T-cell (primary cell): Measurements from ENCODE around the gene ROMO1. TPM values are rescaled to one million over a fixed set of nuclear protein-coding genes. Genes with fewer than 3 reads are reported as not detected.
"Not testable (repeated sequence)": the region's sequence is repeated elsewhere in the genome, so short reads cannot be mapped to it uniquely, and the experiment has no call there.

ENCODE experiments used
- ATAC-seq, 4 experiments: fragments of 200-7000 bp in 3 of 4; fragments of 150-1000 bp in 1 of 4; cut with Tn5 transposase; replicated peaks in 1 of 4; 1 replicate in 3 of 4; 2 replicates in 1 of 4; pipeline ENCODE4 v1.10.0; 2021; ENCODE audit warnings: moderate library complexity in 3 of 4, mild to moderate bottlenecking in 2 of 4, moderate number of reproducible peaks in 1 of 4
- CTCF ChIA-PET, 2 donors: fragments of 300-600 bp; sonication (Branson Sonifier 250); formaldehyde crosslinking; loops; one replicate each; lab custom pipeline; 2022; ENCODE audit warnings: antibody characterized with exemption in 2 of 2; lab: Charles Lee
- POLR2A ChIA-PET, 2 donors: fragments of 300-600 bp; sonication (Branson Sonifier 250); formaldehyde crosslinking; loops; one replicate each; lab custom pipeline; 2022; ENCODE audit warnings: antibody characterized with exemption in 2 of 2; lab: Charles Lee
- DNase-seq, 35 experiments: peaks; one replicate each; pipeline versions ENCODE4 v3.0.0 to v3.0.0-alpha.2; 2013 to 2023
- H3K27ac ChIP-seq: one replicate; pipeline ENCODE4 v1.5.1; 2013; ENCODE audit warnings: low read length
- H3K27me3 ChIP-seq, 2 experiments: replicated peaks in 1 of 2; 1 replicate in 1 of 2; 2 replicates in 1 of 2; pipeline versions ENCODE4 v1.6.1 to v1.7.0; 2013; ENCODE audit warnings: low read length in 1 of 2, mixed read lengths in 1 of 2; ENCODE audit not compliant: control insufficient read depth in 2 of 2, insufficient read depth in 2 of 2; ENCODE audit errors: extremely low read depth in 1 of 2
- H3K36me3 ChIP-seq, 2 donors: 1 replicate in 1 of 2; 2 replicates in 1 of 2; pipeline versions ENCODE4 v1.6.1 to v1.7.0; 2013; ENCODE audit warnings: low read length in 1 of 2; ENCODE audit not compliant: control insufficient read depth in 2 of 2, insufficient read depth in 1 of 2; ENCODE audit errors: extremely low read depth in 1 of 2
- H3K4me1 ChIP-seq, 2 experiments: 1 replicate in 1 of 2; 2 replicates in 1 of 2; pipeline versions ENCODE4 v1.6.1 to v1.7.0; 2013; ENCODE audit warnings: low read length in 2 of 2, mixed read lengths in 1 of 2; ENCODE audit not compliant: insufficient read depth in 2 of 2, control insufficient read depth in 1 of 2; ENCODE audit errors: extremely low read depth in 1 of 2
- H3K4me3 ChIP-seq, 2 donors: 1 replicate in 1 of 2; 2 replicates in 1 of 2; pipeline versions ENCODE4 v1.5.1 to v1.7.0; 2013; ENCODE audit warnings: mild to moderate bottlenecking in 2 of 2, low read length in 1 of 2, moderate library complexity in 1 of 2; ENCODE audit not compliant: control insufficient read depth in 1 of 2; ENCODE audit errors: extremely low read depth in 1 of 2
- H3K9me3 ChIP-seq: 2 replicates; pipeline ENCODE4 v1.7.0; 2013
- H3K27ac Mint-ChIP-seq, 2 donors: one replicate each; pipeline ENCODE4 v1.8.0; 2020 to 2021; ENCODE audit warnings: mild to moderate bottlenecking in 2 of 2, mixed read lengths in 2 of 2
- H3K27me3 Mint-ChIP-seq, 2 donors: one replicate each; pipeline ENCODE4 v1.8.0; 2021 to 2022; ENCODE audit warnings: mixed read lengths in 2 of 2
- H3K36me3 Mint-ChIP-seq: one replicate; pipeline ENCODE4 v1.8.0; 2021; ENCODE audit warnings: mixed read lengths
- H3K4me1 Mint-ChIP-seq, 3 donors: one replicate each; pipeline ENCODE4 v1.8.0; 2020 to 2022; ENCODE audit warnings: mixed read lengths in 3 of 3, mild to moderate bottlenecking in 1 of 3
- H3K4me3 Mint-ChIP-seq, 3 donors: one replicate each; pipeline ENCODE4 v1.8.0; 2020 to 2022; ENCODE audit warnings: mild to moderate bottlenecking in 3 of 3, mixed read lengths in 3 of 3, moderate library complexity in 3 of 3
- H3K9me3 Mint-ChIP-seq, 3 donors: one replicate each; pipeline ENCODE4 v1.8.0; 2020 to 2022; ENCODE audit warnings: mixed read lengths in 3 of 3
- WGBS: methylation state at CpG from one replicate; pipeline ENCODE4 v1.1.5; 2013; ENCODE audit warnings: missing lambda C conversion rate; ENCODE audit not compliant: insufficient coverage; 5-methylcytosine and 5-hydroxymethylcytosine counted together
- total RNA-seq, 35 experiments: library from RNA in 6 of 35; stranded (reverse) in 6 of 35; fragments of 120-200 nt in 1 of 35; gene quantifications; one replicate each; pipeline versions ENCODE4 v1.2.1 to v1.2.4 and lab custom pipeline; 2013 to 2026

ROMO1 gene
- total RNA-seq, 5 donors from 2014 or later (not counting 1 experiment from before 2014, with no cell fraction given), result 38.4 to 79.7 (median 62.5) TPM

- CTCF ChIA-PET, result interaction anchor here in 1 of 2 donors (0.6 kb wide), 1 partner anchor 82 kb away, joined by 3 read pairs; no protein-coding TSS in a partner anchor
- H3K27ac Mint-ChIP-seq, result not testable (repeated sequence)
Measured at GRCh38 chr20:35686872-35687271, 12.3 kb upstream of the ROMO1 start.

GRCh38 chr20:35690265-35690664 is 8.9 kb upstream of the ROMO1 start:
- Mint-ChIP-seq H3K36me3 (peaks cover 36% of the 10 kb centered on the region), H3K27ac (no peak overlapping the region), H3K9me3 (no peaks in the 10 kb centered on the region), H3K27me3 (no peaks in the 10 kb centered on the region), H3K4me1 (peaks cover 2 to 4% (median 3%) of the 10 kb centered on the region in 3 donors), H3K4me3 (no peak overlapping the region)
- ChIA-PET POLR2A (interaction anchor here (0.7 to 1.8 kb wide), 2 partner anchors 10 to 21 kb away, joined by 3 to 5 read pairs; no protein-coding TSS in a partner anchor), CTCF (interaction anchor here in 1 of 2 donors (0.7 kb wide), 1 partner anchor 407 kb away, joined by 6 read pairs; no protein-coding TSS in a partner anchor)
- H3K9me3 ChIP-seq, result no peaks in the 10 kb centered on the region
- no peak overlapping the region for H3K4me3 ChIP-seq
- no peaks in the 10 kb centered on the region for H3K27me3 ChIP-seq
- peaks cover 7 to 56% of the 10 kb centered on the region in 2 donors for H3K36me3 ChIP-seq
- DNase-seq (no peak), ATAC-seq (no peak)
- WGBS, result no CpG with 5 or more reads among the region's 4 CpGs
- H3K4me1 ChIP-seq, result no peaks in the 10 kb centered on the region
- H3K27ac ChIP-seq, result no peak overlapping the region

More at GRCh38 chr20:35686872-35687271, 12.3 kb upstream of the ROMO1 start:
- not testable (repeated sequence) for ATAC-seq, H3K4me3 Mint-ChIP-seq, H3K9me3 ChIP-seq, H3K27me3 ChIP-seq, H3K4me1 ChIP-seq, H3K4me3 ChIP-seq, H3K27ac ChIP-seq, H3K27me3 Mint-ChIP-seq, H3K9me3 Mint-ChIP-seq, DNase-seq, H3K4me1 Mint-ChIP-seq
- H3K36me3 ChIP-seq, result peaks cover 4 to 37% of the 10 kb centered on the region in 2 donors
- POLR2A ChIA-PET, result interaction anchor here (0.6 to 0.7 kb wide), 5 partner anchors 16 to 125 kb away, joined by 3 to 7 read pairs (median 3); no protein-coding TSS in a partner anchor
- 100% methylated on average over 4 of the region's 11 CpGs for WGBS
- peaks cover 29% of the 10 kb centered on the region for H3K36me3 Mint-ChIP-seq

- H3K4me1 ChIP-seq, result peaks cover 16 to 19% of the 10 kb centered on the region in 2 experiments
- peaks cover 8 to 37% of the 10 kb centered on the region in 2 donors for H3K36me3 ChIP-seq
- H3K9me3 ChIP-seq, result no peaks in the 10 kb centered on the region
- H3K4me3 Mint-ChIP-seq, result no peak overlapping the region
- H3K4me3 ChIP-seq, result no peak overlapping the region
- H3K4me1 Mint-ChIP-seq, result peaks cover 32 to 41% (median 34%) of the 10 kb centered on the region in 3 donors
- no peaks in the 10 kb centered on the region for H3K27me3 Mint-ChIP-seq
- no peak for DNase-seq
- no peaks in the 10 kb centered on the region for H3K27me3 ChIP-seq
- peaks cover 23% of the 10 kb centered on the region for H3K36me3 Mint-ChIP-seq
- 60% methylated on average over 1 of the region's 2 CpGs for WGBS
- no peak for ATAC-seq
- no peaks in the 10 kb centered on the region for H3K9me3 Mint-ChIP-seq
- POLR2A ChIA-PET, result interaction anchor here in 1 of 2 donors (0.7 kb wide), 1 partner anchor 59 kb away, joined by 3 read pairs; no protein-coding TSS in a partner anchor
- no peak overlapping the region for H3K27ac ChIP-seq
- H3K27ac Mint-ChIP-seq, result peak overlapping the region; percentile 14 to 20
- CTCF ChIA-PET, result no interaction called here
Measured at GRCh38 chr20:35695245-35695749, 3.9 kb upstream of the ROMO1 start.

GRCh38 chr20:35695978-35696377 is 3.2 kb upstream of the ROMO1 start:
- H3K27ac ChIP-seq, result no peak overlapping the region
- CTCF ChIA-PET, result interaction anchor here in 1 of 2 donors (0.7 kb wide), 1 partner anchor 33 kb away, joined by 3 read pairs; no protein-coding TSS in a partner anchor

GRCh38 chr20:35697696-35698297 is 1.4 kb upstream of the ROMO1 start:
- Mint-ChIP-seq H3K36me3 (peaks cover 24% of the 10 kb centered on the region), H3K27ac (peak overlapping the region; percentile 84 to 86), H3K4me3 (peak overlapping the region; percentile 87 to 100 (median 89)), H3K9me3 (no peaks in the 10 kb centered on the region), H3K4me1 (peaks cover 40 to 54% (median 47%) of the 10 kb centered on the region in 3 donors), H3K27me3 (no peaks in the 10 kb centered on the region)
- ChIA-PET POLR2A (interaction anchor here (0.6 kb wide), 4 partner anchors 46 to 93 kb away, joined by 3 to 5 read pairs (median 4); no protein-coding TSS in a partner anchor), CTCF (interaction anchor here in 1 of 2 donors (0.8 kb wide), 1 partner anchor 187 kb away, joined by 4 read pairs; no protein-coding TSS in a partner anchor)
- no peak for DNase-seq
- ATAC-seq, result no peak
- no peaks in the 10 kb centered on the region for H3K9me3 ChIP-seq
- H3K27ac ChIP-seq, result no peak overlapping the region
- peaks cover 11 to 36% of the 10 kb centered on the region in 2 donors for H3K36me3 ChIP-seq
- peak overlapping the region in 1 of 2 donors; percentile 94 for H3K4me3 ChIP-seq
- peaks cover 16 to 19% of the 10 kb centered on the region in 2 experiments for H3K4me1 ChIP-seq
- no peaks in the 10 kb centered on the region for H3K27me3 ChIP-seq
- WGBS, result 97% methylated on average over 6 of the region's 9 CpGs

More at GRCh38 chr20:35695978-35696377, 3.2 kb upstream of the ROMO1 start:
- H3K4me3 Mint-ChIP-seq, result no peak overlapping the region
- Histone ChIP-seq H3K36me3 (peaks cover 11 to 31% of the 10 kb centered on the region in 2 donors), H3K27me3 (no peaks in the 10 kb centered on the region), H3K4me3 (no peak overlapping the region), H3K4me1 (peaks cover 16 to 19% of the 10 kb centered on the region in 2 experiments), H3K9me3 (no peaks in the 10 kb centered on the region)
- H3K4me1 Mint-ChIP-seq, result peaks cover 39 to 47% (median 41%) of the 10 kb centered on the region in 3 donors
- DNase-seq, result no peak
- H3K36me3 Mint-ChIP-seq, result peaks cover 18% of the 10 kb centered on the region
- POLR2A ChIA-PET, result interaction anchor here (0.7 kb wide), 2 partner anchors 59 to 240 kb away, joined by 3 read pairs; no protein-coding TSS in a partner anchor
- no peak for ATAC-seq
- H3K9me3 Mint-ChIP-seq, result no peaks in the 10 kb centered on the region
- H3K27ac Mint-ChIP-seq, result no peak overlapping the region
- WGBS, result no CpG with 5 or more reads among the region's 4 CpGs
- no peaks in the 10 kb centered on the region for H3K27me3 Mint-ChIP-seq
